Muscle of arm (tissue), 12 donors: ENCODE results near the gene MCAM. TPM values are rescaled to one million over a fixed set of nuclear protein-coding genes. Genes with fewer than 3 reads are reported as not detected.

Source experiments
- DNase-seq: peaks from one replicate; pipeline ENCODE4 v3.0.0-alpha.2; 2013
- polyA plus RNA-seq, 12 donors: library from polyadenylated mRNA; unstranded; fragments of 120-200 nt; gene quantifications; one replicate each; pipeline ENCODE4 v1.2.1, GENCODE V29; 2013; ENCODE audit not compliant: insufficient read length in 12 of 12

The MCAM gene
- polyA plus RNA-seq, 12 donors = 134 to 237 (median 193) TPM; not detected in 1

GRCh38 chr11:119335091-119335654, 18.2 kb upstream of the MCAM start:
- DNase-seq = no peak

- DNase-seq = peak; percentile 98
Measured at GRCh38 chr11:119334174-119334930, 17.4 kb upstream of the MCAM start, which contains the start of gene RNF26. Gene RNF26 (plus strand): TSS chr11:119334527. CDS start chr11:119335123, 596 bp downstream.

- DNase-seq = no peak
Measured at GRCh38 chr11:119332111-119332765, 15.3 kb upstream of the MCAM start.

- no peak for DNase-seq
Measured at GRCh38 chr11:119330237-119330636, 13.3 kb upstream of the MCAM start.

- no peak for DNase-seq
Measured at GRCh38 chr11:119329320-119329719, 12.4 kb upstream of the MCAM start.

- no peak for DNase-seq
Measured at GRCh38 chr11:119324189-119324588, 7.3 kb upstream of the MCAM start.

GRCh38 chr11:119323532-119324033, 6.7 kb upstream of the MCAM start:
- DNase-seq = peak; percentile 70

GRCh38 chr11:119322921-119323531, 6.1 kb upstream of the MCAM start:
- no peak for DNase-seq

- no peak for DNase-seq
Measured at GRCh38 chr11:119322360-119322739, 5.4 kb upstream of the MCAM start.

- peak; percentile 45 for DNase-seq
Measured at GRCh38 chr11:119320776-119321524, 4.0 kb upstream of the MCAM start.

GRCh38 chr11:119320240-119320775, 3.4 kb upstream of the MCAM start:
- no peak for DNase-seq

- DNase-seq = no peak
Measured at GRCh38 chr11:119319700-119320239, 2.8 kb upstream of the MCAM start.

- no peak for DNase-seq
Measured at GRCh38 chr11:119319136-119319699, 2.3 kb upstream of the MCAM start.

GRCh38 chr11:119318240-119319135, 1.6 kb upstream of the MCAM start:
- DNase-seq = peak; percentile 53

- DNase-seq = no peak
Measured at GRCh38 chr11:119317592-119318239, 786 bp upstream of the MCAM start.

- peak; percentile 50 for DNase-seq
Measured at GRCh38 chr11:119316016-119316728, 758 bp downstream of the MCAM start.

- DNase-seq = peak; percentile 36
Measured at GRCh38 chr11:119315131-119316015, 1.6 kb downstream of the MCAM start.
